GM21367 (cell line): ENCODE measurements around the gene NCLN.

Experiments used
- ATAC-seq: cut with Tn5 transposase; IDR thresholded peaks from one replicate; pipeline ENCODE4 v1.9.1; 2021; ENCODE audit not compliant: unreplicated experiment

The NCLN gene, protein sequence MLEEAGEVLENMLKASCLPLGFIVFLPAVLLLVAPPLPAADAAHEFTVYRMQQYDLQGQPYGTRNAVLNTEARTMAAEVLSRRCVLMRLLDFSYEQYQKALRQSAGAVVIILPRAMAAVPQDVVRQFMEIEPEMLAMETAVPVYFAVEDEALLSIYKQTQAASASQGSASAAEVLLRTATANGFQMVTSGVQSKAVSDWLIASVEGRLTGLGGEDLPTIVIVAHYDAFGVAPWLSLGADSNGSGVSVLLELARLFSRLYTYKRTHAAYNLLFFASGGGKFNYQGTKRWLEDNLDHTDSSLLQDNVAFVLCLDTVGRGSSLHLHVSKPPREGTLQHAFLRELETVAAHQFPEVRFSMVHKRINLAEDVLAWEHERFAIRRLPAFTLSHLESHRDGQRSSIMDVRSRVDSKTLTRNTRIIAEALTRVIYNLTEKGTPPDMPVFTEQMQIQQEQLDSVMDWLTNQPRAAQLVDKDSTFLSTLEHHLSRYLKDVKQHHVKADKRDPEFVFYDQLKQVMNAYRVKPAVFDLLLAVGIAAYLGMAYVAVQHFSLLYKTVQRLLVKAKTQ

DNA sequence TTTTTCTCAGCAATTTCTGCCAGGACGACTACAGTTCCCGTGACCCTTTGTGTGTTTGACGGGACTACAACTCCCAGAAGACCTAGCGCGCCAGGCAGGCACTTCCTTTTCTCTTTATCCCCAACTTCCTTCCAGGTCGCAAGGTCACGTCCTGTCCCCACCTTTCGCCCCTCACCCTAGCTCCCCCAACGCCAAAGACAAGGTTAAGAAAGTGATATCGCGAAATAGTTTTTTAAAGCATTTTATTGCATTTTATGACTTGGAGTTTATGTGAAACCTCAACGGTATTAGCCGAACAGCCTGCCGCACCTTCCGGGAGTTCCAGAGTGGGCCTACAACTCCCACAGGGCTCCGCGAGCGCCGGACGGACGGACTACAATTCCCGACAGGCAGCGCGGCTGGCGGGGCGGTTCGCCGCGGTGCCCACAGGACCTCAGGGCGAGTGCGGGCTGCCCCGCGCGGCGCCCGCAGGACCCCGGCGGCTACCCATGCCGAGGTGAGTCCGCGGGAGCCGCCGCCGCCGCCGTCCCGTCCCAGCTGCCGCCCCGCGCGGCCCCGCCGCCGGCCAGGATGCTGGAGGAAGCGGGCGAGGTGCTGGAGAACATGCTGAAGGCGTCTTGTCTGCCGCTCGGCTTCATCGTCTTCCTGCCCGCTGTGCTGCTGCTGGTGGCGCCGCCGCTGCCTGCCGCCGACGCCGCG is at the start of gene NCLN:
Gene NCLN (plus strand): TSS at position 470 of the 699 bp plus-strand sequence. CDS start 101 bp downstream, at position 571.
- ATAC-seq: peak; percentile 61

DNA sequence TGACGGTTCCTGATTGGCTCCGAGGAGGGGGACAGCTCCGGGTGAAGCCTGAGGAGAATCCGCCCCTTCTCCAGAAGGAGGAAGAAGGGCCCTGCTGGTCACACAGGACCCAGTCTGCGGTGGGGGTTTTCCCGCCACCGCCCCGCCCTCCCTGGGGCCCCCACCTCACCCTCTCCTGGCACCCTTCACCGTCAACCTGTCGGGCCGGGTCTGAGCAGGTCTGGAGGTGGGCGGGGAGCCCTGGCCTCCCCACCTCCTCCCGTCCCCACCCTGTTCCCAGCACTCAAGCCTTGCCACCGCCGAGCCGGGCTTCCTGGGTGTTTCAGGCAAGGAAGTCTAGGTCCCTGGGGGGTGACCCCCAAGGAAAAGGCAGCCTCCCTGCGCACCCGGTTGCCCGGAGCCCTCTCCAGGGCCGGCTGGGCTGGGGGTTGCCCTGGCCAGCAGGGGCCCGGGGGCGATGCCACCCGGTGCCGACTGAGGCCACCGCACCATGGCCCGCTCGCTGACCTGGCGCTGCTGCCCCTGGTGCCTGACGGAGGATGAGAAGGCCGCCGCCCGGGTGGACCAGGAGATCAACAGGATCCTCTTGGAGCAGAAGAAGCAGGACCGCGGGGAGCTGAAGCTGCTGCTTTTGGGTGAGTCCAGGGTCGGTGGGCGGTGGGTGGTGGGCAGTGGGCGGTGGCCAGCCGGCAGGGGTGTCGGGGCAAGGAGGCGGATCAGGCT is 49.6 kb upstream of the NCLN start, which contains the start of gene GNA15:
Gene GNA15 (plus strand): TSS at position 73 of the 723 bp plus-strand sequence. CDS start 418 bp downstream, at position 491.
- no peak for ATAC-seq

DNA sequence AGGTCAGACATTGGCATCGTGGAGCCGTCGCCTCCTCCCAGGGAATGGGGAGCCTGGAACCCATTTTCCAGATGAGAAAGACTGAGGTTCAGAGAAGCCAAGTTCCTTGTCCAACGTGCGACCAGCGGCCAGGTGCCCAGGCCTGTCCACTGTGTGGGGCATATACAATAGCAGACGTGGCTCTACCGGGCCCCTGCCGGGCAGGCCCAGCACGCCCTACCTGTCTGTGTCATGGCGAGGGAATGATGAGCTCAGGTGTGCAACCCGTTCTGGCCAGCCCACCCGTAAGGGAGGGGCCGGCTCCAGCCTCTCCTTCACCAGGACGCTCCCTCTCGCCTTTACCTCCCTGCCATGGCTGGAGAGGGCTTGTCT is 49.1 kb upstream of the NCLN start:
- ATAC-seq: no peak

DNA sequence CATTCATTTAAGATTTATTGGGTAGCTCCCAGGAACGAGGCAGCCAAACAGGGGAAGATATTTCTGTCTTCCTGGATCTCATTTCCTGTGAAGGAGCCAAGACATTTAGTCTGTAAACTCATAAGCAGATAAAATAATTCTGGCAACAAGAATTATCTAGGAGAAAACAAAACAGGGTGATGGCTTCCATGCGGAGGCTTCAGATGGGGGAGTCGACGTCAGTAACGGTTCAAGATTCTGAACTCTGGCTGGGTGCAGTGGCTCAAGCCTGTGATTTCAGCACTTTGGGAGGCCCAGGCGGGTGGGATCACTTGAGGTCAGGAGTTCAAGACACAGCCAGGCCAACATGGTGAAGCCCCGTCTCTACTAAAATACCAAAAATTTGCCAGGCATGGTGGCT is 48.6 kb upstream of the NCLN start:
- ATAC-seq: no peak

DNA sequence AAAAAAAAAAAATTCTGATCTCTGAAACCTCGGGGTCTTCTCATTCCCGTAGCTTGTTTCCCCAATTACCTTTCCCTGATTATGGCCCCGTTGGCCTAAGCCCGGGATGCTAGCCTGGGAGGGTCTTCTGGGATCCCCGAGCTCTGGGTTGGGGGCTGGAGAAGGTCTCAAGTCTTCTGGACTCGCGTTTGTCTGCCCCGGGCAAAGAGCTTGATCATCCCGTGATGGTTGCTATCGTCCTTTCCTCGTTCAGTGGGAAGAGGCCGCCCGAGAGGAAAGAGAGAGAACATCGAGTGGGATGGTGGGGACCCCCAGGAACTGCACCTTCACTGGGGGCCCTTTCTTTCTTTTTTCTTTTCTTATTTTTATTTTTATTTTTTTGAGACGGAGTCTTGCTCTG is 47.5 kb upstream of the NCLN start:
- ATAC-seq: no peak

DNA sequence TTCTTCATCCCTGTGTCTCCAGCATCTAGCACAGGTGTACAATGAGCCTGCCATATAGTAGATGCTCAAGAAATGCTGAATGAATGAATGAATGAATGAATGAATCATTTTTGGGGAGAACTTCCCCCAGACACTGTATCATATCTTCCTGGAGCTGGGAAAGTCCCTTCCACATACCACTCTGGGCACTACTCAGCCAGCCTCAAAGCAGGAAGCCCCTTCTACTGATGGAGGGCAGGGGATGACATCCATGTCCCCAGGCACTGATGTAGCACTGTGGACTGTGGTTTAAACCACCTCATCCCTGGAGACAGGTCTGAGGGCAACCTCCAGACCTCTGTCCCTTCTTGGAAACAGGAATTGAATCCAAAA is 45.1 kb upstream of the NCLN start:
- ATAC-seq: no peak

DNA sequence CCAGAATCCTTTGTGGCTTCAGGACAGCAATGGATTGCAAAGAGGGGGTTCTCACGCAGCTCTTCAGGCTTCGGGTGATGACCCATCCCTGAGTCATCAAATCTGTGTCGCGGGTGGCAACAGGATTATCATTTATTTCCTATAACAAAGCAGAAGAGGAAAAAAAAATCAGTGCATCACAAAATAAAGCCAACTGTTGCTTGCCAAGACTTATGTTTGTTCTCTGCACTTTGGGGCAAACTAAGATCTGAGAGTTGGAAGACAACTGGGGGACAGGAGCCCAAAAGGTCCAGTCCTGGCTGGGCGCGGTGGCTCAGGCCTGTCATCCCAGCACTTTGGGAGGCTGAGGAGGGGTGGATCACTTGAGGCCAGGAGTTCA is 43.4 kb upstream of the NCLN start:
- no peak for ATAC-seq

DNA sequence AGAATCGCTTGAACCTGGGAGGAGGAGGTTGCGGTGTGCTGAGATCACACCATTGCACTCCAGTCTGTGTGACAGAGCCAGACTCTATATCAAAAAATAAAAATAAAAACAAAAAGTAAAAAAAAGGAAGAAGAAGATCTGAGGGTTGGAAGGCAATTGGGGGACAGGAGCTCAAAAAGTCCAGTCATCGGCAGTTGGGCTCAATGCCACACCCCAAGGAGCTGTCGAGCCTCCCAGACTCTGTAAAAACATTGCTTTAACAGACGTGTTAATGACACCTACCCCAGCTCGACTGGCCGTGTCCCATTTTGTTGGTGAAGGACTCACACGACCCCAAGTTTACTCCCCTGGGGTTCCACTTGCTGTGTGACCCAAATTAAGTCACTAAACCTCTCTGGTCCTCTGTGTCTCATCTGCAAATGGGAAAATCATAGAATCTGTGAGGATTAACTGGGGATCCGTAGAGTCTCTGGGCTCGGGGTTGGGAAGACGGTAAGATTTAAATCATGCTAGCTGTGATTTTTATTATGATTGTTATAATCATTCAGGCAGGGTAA is 42.9 kb upstream of the NCLN start:
- no peak for ATAC-seq

DNA sequence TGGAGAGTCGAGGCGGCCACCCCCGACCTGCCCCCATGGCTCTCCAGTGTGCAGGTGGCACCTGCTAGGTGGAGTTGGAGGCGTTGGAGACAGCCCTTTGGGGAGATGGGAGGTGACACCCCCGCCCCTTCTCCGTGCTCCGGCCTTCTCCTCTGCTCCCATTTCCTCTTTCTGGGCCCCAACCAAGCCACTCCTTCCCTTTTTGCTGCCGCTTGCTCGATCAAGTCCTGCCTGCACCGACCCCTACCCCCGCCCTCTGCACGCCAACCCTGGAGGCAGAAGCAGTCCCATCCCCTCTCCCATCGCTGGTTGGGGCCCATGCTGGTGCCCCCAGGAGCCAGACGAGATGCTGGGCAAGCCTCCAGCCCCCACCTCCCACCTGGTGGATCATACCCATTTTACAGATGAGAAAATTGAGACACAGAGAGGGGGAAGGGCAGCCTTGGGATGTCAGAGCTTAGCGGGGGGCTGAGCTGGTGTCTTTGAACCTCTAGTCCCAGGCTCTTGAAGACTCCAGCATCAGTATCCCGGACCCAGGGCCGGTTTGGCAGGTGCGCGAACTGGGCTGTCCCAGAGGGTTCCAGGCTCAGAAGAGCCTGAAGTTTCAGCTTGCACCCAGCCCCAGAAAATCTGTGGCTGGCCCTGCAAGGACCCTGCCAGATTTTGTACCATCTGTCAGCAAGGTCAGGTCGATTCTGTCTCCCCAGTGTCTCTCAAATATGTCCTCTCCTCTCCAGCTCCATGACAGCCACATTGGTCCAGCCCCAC is 39.6 kb upstream of the NCLN start:
- no peak for ATAC-seq

DNA sequence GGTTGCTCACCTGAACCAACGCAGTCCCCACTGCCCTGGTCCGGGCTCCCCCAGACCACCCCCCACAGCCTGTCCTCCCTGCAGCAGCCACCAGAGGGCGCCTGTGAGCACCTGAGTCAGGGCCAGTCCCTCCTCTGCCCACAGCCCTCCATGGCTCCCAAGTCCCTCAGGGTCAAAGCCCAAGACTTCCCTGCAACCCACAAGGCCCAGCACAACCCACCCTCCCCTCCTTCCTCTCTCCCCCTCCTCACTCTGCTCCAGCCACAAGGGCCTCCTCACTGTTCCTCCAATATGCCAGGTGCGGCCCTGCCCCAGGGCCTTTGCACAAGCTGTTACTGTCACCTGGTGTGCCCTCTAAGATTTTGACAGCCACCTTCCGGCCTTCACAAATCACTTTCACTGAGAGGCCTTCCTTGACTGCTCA is 39.0 kb upstream of the NCLN start:
- ATAC-seq: no peak

DNA sequence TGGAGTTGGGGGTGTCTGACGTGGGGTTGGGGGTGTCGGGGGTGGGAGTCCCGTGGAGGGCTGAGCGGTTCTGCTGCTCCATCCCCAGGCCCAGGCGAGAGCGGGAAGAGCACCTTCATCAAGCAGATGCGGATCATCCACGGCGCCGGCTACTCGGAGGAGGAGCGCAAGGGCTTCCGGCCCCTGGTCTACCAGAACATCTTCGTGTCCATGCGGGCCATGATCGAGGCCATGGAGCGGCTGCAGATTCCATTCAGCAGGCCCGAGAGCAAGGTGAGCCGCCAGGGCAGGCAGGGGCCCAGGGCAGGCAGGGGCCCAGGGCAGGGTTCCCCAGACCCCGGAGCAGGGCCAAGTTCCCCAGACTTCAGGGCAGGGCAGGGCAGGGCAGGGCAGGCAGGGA is 37.2 kb upstream of the NCLN start:
- ATAC-seq: no peak

DNA sequence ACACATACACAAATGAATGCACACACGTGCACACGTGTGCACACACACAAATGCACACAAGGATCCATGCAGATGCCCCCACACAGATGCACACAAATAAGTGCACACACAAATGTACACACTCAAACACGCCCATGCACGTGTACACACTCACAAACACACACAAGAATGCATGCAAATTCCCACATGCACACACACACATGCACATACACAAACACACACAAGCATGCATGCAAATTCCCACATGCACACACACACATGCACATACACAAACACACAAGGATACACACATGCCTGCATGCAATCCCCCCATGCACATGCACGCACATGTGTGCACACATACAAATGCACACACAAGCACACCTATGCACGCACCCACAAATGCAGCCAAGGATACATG is 36.6 kb upstream of the NCLN start:
- ATAC-seq: no peak

DNA sequence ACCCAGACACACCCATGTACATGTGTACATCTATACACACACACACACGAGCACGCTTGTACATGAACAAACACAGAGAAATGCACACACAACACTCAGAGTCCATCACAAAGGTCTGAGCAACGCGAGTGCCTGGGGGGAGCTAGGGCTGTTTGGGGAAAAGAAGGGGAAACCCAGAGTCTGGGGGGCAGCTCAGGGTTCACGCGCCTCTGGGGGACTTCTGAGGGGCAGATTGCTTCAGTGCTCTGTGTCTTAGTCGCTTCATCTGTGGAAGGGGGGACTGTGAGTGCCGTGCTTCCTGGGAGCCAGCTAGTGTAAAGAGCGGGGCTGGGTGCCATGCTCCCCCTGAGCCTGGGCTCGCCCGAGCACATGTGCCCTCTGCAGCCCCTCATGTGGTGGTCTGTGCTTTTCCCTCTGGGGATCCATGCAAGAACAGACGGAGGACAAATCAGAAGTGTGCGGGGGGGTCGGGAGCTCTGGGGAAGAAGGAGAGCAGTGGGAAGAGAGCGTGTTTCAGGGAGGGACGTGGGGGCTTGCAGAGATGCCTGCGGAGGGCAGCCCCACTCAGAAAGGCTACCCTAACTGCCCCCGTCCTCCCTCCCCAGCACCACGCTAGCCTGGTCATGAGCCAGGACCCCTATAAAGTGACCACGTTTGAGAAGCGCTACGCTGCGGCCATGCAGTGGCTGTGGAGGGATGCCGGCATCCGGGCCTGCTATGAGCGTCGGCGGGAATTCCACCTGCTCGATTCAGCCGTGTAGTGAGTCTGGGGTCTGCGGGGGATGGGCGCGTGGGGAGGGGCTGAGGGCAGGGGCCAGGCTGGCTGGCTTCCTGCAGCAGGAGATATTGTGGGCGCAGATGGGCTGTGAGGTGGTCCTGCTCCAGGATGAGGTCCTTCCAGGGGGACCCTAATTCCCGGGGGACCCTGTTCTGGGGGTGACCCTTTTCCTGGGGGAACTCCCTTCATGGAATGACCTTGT is 35.9 kb upstream of the NCLN start:
- ATAC-seq: no peak

DNA sequence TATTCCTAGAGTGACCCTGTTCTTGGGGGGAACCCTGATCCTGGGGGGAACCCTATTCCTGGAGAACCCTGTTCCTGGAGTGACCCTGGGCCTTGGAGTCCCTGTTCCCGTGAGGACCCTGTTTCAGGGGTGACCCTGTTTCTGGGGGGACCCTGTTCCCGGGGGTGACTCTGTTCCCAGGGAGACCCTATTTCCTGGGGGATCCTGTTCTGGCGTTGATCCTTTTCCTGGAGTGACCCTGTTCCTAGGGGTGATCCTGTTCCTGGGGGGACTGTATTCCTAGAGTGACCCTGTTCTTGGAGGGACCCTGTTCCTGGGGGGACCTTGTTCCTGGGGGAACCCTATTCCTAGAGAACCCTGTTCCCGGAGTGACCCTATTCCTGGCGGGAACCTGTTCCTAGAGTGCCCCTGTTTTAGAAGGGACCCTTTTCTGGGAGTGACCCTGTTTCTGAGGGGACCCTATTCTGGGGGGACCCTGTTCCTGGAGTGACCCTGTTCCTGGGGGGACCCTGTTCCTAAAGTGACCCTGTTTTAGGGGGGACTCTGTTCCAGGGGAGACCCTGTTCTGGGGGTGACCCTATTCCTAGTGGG is 34.9 kb upstream of the NCLN start:
- ATAC-seq: no peak

DNA sequence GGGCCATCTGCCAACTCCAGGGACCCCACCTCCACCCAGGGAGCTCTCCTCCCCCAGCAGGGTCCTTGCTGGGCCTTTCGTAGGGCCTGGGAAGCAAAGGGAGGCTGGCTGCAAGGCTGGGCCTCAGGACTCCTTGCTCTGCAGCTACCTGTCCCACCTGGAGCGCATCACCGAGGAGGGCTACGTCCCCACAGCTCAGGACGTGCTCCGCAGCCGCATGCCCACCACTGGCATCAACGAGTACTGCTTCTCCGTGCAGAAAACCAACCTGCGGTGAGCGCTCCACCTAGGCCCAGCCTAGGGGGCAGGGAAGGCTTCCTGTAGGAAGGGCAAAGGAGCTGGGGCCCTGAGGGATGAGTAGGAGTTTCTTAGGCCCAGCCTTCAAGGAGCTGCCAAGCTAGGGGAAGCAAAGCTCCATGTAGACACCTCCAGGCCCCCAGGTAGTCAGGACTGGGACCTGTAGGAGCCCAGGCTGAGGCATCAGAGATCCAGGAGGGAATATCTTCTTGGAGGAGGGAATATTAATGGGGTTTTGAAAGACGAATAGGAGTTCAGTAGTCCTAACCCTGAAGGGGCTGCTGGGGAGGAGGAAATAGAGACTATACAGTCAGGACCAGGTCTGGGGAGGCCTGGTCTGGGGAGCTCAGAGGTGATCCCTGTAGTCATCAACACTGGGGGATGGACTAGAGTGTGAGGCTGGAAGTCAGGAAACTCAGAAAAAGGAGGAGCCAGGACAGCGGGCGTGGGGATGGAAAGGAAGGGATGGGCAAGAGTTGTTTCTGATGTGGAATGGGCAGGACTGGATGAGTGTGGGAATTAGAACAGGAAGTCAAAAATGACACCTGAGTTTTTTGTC is 33.9 kb upstream of the NCLN start:
- ATAC-seq: no peak

DNA sequence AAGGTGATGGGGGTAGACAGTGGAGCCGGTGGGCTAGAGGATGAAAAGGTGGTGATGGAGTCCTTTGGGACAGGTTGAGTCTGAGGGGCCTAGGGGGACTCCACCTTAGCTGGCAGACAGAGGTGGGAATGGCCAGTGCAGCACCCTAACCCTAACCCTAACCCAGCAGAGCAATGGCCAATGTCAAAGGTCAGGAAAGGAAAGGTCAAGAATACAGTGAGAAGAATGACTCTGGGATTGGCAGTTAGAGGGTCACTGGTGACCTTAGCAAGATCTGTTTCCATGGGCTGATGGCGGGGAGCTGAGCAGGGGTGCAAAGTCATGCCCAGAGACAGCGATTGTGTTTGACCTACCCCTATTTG is 33.3 kb upstream of the NCLN start:
- ATAC-seq: no peak

DNA sequence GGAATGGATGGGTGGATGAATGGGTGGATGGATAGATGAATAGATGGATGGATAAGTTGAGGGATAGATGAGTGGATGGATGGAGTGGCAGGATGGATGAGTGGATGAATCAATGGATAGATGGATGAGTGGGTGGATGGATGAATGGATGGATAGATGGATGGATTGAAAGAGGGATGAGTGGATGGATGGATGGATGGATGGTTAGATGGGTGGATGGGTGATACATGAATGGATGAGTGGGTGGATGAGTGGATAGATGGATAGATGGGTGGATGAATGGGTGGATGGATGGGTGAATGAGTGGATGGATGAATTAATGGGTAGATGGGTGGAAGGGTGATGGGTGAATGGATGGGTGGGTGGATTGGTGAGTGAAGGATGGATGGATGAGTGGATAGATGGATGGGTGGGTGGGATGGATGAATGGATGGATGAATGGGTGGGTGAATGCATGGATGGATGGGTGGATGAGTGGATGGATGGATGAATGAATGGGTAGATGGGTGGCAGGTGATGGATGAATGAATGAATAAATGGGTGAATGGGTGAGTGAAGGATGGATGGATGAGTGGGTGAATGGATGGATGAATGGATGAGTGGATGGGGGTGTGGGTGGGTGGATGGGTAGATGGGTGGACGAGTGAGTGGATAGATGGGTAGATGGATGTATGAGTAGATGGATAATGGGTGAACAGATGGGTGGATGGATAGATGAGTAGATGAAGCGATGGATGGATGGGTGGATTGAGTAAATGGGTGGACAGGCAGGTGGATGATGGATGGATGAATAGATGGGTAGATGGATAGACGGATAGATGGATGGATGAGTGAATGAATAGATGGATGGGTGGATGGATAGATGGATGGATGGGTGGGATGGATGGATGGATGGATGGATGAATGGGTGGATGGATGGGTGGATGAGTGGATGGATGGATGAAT is 32.2 kb upstream of the NCLN start:
- ATAC-seq: no peak
